GM19193 (cell line): Measurements from ENCODE around the gene RFX3.

Source experiments
- POLR2A ChIP-seq: IDR thresholded peaks from 4 replicates; pipeline ENCODE4 v1.6.1; 2011; ENCODE audit not compliant: insufficient read depth, insufficient read length; ENCODE audit errors: extremely low read depth

RFX3 gene

GRCh38 chr9:3177936-3178335, 347.9 kb downstream of the RFX3 start:
- TF ChIP-seq POLR2A = no peak

GRCh38 chr9:3177146-3177761, 348.5 kb downstream of the RFX3 start:
- no peak for TF ChIP-seq POLR2A

GRCh38 chr9:3173374-3173773, 352.4 kb downstream of the RFX3 start:
- no peak for TF ChIP-seq POLR2A

- TF ChIP-seq POLR2A = no peak
Measured at GRCh38 chr9:3170819-3171218, 355.0 kb downstream of the RFX3 start.
